Effector CD8-positive, alpha-beta T cell (primary cell): Measurements from ENCODE around the gene PCSK5.

Experiments
- DNase-seq: peaks from one replicate; lab custom pipeline; 2025; lab: John Stamatoyannopoulos, UW

PCSK5 gene

DNA sequence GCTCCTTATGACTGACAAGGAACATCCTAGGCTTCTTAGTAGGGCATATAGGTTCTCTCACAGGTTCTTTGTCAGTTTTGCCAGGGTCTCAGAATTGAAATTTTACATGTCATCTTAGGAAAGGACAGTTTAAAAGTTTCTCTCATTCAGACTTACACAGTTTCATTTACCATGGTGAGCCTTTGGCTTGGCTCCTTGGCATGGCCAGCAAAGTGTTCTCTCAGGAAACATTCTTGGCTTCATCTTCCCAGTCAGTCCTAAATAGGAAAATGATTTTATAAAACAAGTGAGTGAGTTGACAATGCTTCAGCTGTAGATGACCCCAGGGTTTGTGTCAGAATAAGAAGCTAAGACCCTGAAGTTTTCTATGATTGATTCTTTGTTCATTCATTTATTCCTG lies 191.6 kb downstream of the PCSK5 start:
- DNase-seq, result no peak

GRCh38 chr9:76085596-76085995 lies 195.1 kb downstream of the PCSK5 start:
- no peak for DNase-seq

DNA sequence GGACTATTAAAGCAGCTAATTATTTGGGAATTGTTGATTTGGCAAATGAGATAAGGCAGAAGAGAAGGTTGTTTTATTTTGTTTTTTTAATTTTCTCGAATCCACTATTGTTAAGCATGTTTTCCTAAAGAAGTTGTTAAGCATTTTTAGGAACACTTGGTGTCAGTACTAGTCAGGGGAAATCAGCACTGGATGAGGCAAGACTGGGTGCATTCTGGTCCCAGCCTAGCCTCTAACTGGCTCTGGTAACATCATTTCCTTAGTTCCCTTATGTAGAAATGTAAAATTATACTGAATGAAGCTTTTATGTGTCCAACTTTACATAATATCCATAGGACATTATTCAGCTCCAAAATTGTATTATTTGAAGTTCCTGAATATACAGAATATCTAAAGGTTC lies 196.1 kb downstream of the PCSK5 start:
- DNase-seq, result no peak

DNA sequence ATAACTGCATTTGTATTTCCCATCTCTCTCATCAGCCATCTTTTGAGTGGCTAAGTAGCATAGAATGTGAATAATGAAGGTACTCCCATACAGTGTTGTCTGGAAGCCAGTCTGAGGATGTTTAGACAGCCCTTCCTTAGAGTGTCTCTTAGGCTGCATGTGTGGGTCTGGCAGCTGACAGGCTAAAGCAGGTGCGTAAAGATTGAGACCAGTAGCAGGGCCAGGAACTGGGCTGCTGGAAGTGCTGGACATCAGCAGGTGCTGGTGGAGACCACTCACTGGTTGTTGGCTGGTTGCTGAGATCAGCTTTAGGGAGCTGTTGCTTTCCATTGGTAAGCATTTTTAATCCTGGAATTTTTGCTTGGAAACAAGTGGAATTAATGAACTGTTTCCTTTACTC lies 197.5 kb downstream of the PCSK5 start:
- no peak for DNase-seq

GRCh38 chr9:76090330-76090729 lies 199.9 kb downstream of the PCSK5 start:
- DNase-seq, result no peak

- DNase-seq, result no peak
These were observed 200.4 kb downstream of the PCSK5 start for GRCh38 chr9:76090909-76091308.

DNA sequence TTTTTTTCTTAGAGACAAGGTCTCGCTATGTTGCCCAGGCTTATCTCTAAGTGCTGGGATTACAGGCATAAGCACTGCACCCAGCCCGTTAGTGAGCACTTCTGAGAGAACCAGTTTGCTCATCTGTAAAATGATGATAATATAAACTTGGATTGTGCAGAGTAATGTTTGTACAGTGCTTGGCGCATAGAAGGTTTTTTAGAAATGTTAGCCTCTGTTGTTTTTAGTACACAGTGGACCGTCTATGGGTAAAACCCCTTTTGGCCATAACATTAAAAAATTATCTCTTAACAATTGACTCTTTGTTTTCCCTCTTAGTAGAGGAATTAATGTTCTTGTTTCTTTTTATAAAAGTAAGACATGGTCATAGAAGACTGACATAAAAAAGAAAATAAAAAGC lies 202.1 kb downstream of the PCSK5 start:
- no peak for DNase-seq

GRCh38 chr9:76095585-76095984 lies 205.1 kb downstream of the PCSK5 start:
- no peak for DNase-seq

DNA sequence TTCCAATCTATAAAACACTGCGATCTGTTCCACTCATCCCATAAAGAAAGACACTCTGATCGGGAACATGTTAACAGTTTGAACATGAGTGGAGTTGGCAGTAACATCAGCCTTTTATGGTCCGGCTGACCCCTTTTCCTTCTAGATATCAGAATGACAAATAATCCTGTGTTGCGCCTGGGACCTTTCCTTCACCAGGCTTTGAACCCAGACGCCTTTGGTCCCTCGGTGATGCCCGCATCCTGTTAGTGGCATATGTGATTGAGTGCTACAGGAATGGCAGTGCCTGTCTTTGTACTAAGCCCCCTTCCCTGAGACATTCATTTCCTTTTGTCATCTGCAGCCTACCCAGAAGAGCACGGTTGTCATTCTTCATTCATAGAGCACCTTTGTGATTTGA lies 209.0 kb downstream of the PCSK5 start:
- no peak for DNase-seq

DNA sequence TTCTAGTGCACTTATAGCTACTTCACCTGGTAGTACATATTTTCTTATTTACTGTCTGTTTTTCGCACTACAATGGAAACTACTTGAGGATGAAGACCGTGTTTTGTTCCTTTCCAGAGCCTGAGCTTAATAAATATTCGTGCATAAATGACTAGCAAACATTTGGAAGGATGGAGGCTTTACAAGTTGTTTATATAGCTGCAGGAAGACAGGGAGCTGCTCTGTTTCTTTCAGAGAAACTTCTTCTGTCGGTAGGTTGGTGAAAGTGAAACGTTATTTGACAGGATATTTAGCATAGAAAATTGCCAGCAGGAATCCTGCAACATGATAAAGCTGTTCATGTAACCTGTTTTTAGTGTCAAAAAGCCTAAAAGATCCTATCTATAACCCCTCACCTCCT lies 210.6 kb downstream of the PCSK5 start:
- no peak for DNase-seq

DNA sequence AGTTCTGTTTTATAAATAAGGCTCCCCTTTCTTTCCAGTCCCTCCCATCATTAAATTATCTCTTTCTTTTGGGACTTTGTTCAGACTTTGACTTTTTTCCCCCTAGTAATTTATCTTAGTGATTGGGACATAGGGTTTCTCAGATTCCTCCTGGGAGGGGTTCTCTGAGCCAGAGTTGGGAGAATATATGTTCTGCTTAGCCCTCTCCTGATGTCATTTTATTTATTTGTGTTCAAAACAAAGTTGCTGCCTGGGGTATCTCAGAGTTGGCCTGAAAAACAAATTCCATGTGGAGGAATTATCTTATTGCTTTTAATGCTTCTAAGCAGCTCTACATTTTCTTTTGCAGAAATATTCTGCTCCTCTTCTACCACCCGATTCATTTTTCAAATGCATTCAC lies 211.0 kb downstream of the PCSK5 start:
- no peak for DNase-seq

DNA sequence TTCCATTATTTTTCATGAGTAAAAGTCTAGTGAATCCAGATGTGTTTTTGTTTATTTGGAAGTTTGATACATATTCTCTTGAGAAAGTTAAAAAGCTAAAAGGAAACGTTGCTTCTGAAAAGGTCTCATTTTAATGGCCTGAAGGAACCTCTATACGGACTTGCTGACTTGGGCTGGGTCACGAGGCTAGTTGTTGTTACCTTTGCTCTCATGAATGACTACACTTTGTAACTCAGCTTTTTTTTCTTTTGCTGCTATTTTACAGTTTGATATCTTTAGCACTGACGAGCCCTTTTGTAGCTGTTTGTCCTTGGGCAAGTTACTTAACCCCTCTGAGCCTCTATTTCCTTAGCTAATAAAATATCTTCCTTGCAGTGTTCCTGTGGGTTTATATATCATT lies 211.5 kb downstream of the PCSK5 start:
- no peak for DNase-seq

DNA sequence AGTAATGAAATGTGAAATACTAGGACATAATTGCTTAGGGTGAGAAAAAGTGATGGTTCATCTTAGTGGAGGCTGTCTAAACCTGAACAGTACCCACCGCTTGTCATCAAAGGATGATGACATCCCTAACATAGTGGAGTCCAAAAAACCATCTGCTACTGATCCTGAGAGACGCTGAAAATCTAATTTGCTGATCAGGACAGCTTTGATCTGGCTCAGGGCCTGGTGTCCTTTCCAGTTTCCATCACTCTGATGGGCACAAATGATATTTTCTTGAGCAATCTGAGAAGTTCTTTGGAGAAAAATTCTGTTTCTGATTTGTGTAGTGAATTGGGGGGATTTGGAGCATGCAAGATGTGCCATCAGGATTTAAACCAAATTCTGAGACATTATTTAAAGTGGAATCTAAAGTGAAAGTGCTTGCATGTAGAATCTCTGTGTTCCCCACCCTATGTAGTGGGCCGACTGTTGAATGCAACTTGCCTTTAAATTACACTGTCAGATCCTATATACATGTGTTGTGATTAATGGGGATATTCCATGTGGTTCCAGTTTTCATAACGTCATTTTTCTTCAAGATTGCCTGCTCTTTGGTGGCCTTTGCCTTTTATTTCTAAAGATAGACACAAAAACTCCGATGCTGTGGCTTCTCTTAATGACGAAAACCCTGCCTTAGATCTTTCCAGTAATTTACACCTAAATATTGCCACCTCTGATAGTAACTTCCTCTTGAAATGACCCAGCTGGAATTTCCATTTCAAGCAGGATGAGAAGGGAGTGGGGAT lies 213.2 kb downstream of the PCSK5 start:
- no peak for DNase-seq

GRCh38 chr9:76107482-76107881 lies 217.0 kb downstream of the PCSK5 start:
- DNase-seq, result no peak

DNA sequence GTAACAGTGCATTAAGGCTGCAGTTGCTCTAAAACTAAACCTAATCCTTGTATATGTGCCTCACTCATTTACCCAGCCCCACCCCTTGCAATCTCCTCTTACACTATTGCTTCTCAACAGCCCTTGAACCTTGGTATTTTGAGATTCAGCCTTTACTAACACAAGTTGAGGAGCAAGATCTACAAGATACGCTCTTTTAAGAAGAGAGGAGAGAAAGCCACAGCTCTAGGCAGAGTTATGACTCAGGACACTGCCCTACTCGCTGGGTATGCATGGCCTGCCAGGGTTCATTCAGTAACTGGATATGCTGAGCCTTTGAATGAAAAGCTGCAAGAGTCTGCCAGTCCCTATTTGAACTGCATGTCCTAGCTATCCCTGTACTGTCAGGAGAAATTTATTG lies 219.5 kb downstream of the PCSK5 start:
- no peak for DNase-seq

DNA sequence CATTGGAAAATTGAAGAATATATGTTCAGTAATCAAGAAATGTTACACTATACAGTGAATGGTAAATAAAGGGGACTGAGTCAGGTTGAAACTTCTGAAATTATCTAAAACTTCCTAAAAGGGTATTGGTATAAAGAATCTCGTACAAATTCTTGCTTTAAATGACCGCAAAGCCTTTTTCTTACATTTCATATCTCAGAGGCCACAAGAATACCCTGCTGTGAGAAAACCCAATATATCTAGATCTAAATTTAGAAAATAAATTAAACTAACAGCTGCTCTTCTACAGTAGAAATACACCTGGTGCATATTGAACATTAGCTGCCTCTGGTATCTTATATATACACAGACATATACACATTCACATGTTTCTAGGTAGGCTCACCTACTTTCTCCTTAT lies 221.7 kb downstream of the PCSK5 start:
- DNase-seq, result no peak

DNA sequence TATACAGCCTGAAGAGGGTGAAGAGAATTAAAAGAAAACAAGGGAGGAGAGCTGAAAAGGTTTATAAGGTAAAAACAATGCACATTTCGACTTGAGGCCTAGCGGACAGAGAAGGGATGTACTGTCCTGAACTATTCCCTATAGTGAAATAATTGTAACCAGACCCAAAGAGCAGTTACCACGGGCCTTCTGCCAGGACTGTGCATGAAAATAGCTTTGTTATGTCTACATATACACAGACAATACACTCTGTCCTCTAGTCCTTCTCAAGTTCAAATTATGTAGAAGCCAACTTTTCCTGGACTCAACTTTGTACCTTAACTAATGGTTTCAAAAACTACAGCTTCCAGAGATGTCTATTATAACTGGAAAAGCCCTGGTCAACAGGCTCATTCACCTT lies 223.7 kb downstream of the PCSK5 start:
- DNase-seq, result no peak

GRCh38 chr9:76115396-76115795 lies 224.9 kb downstream of the PCSK5 start:
- no peak for DNase-seq

DNA sequence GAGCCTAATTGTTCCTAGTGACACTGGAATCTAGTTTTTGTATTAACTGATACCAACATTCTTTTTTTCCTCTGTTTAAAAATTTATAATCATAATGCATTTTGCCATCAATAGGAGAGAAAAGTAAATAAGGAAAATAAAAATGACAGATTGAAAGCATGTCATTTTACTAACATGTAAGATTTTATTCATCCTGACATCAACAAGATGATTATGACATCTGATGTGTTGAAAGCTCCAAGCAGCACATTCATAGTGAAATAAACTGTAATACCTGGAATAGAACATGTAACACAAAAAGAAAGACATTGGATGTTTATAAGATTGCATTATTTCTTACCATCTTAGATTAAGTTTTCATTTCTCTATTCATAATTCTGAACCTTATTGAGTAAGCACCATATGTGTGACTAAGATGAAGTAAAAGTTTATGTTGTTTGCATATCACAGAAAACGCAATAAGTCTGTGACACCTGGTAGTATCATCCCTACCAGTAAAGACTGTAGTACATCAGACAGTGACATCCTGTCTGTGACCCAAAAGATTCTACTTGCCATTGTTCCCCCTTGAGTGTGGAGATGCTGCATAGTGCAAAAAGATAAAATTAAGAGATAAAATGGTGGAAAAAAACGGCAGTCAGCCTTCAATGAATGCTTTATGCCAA lies 225.6 kb downstream of the PCSK5 start:
- DNase-seq, result no peak

DNA sequence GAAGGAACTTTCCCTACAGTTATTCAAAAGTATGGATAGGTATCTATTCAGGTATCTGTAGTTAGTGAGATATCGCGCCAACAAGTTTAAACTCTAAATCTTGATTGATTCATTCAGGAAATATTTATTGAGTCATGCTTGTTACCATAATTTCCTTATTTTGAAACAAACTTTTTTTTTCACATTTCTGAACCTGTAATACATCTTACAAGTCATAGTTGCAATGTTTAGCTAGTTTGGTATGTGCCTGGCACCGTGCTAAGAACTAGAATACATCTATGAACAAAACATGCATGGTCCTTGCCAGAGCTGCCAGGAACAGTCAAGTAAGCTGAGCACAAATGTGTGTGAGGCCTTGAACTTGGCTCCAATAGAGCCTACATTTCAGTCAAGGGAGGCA lies 226.4 kb downstream of the PCSK5 start:
- DNase-seq, result no peak

GRCh38 chr9:76127637-76128036 lies 237.2 kb downstream of the PCSK5 start:
- no peak for DNase-seq

- no peak for DNase-seq
These were observed 245.4 kb downstream of the PCSK5 start for GRCh38 chr9:76135902-76136301.

- DNase-seq, result no peak
These were observed 246.5 kb downstream of the PCSK5 start for GRCh38 chr9:76136986-76137385.

- no peak for DNase-seq
These were observed 247.5 kb downstream of the PCSK5 start for GRCh38 chr9:76137931-76138330.
